NCI-H1105 treated with DMSO at 0.1 percent for 48 hours (cell line): ENCODE data around the gene DNAJC28.
"Not testable (repeated sequence)": the region's sequence is repeated elsewhere in the genome, so short reads cannot be mapped to it uniquely, and the experiment has no call there.

Experiments used
- DNase-seq: peaks from one replicate; lab custom pipeline; 2025; lab: John Stamatoyannopoulos, UW

The DNAJC28 gene

GRCh38 chr21:33491373-33492102 lies at the start of gene DNAJC28:
DNAJC28 (minus strand) TSS chr21:33491716; CDS start chr21:33489393, 2,323 bp downstream.
- DNase-seq = peak; percentile 96

- no peak for DNase-seq
Measured at GRCh38 chr21:33541105-33541711, 49.7 kb upstream of the DNAJC28 start.

- no peak for DNase-seq
Measured at GRCh38 chr21:33540711-33541104, 49.2 kb upstream of the DNAJC28 start.

- DNase-seq = no peak
Measured at GRCh38 chr21:33539616-33540015, 48.1 kb upstream of the DNAJC28 start.

GRCh38 chr21:33537212-33537611 lies 45.7 kb upstream of the DNAJC28 start:
- no peak for DNase-seq

GRCh38 chr21:33531007-33531406 lies 39.5 kb upstream of the DNAJC28 start:
- no peak for DNase-seq

- DNase-seq = no peak
Measured at GRCh38 chr21:33522953-33523349, 31.4 kb upstream of the DNAJC28 start.

- DNase-seq = no peak
Measured at GRCh38 chr21:33522297-33522952, 30.9 kb upstream of the DNAJC28 start.

GRCh38 chr21:33518899-33519298 lies 27.4 kb upstream of the DNAJC28 start:
- DNase-seq = no peak

GRCh38 chr21:33514229-33514628 lies 22.7 kb upstream of the DNAJC28 start:
- no peak for DNase-seq

GRCh38 chr21:33512481-33512880 lies 21.0 kb upstream of the DNAJC28 start:
- DNase-seq = no peak

GRCh38 chr21:33511639-33512038 lies 20.1 kb upstream of the DNAJC28 start:
- no peak for DNase-seq

GRCh38 chr21:33510826-33511225 lies 19.3 kb upstream of the DNAJC28 start:
- DNase-seq = no peak

- not testable (repeated sequence) for DNase-seq
Measured at GRCh38 chr21:33507003-33507402, 15.5 kb upstream of the DNAJC28 start.

- DNase-seq = no peak
Measured at GRCh38 chr21:33505833-33506232, 14.3 kb upstream of the DNAJC28 start.

- no peak for DNase-seq
Measured at GRCh38 chr21:33496345-33496744, 4.8 kb upstream of the DNAJC28 start.

GRCh38 chr21:33495743-33496142 lies 4.2 kb upstream of the DNAJC28 start:
- no peak for DNase-seq

- DNase-seq = no peak
Measured at GRCh38 chr21:33493756-33494155, 2.2 kb upstream of the DNAJC28 start.

- no peak for DNase-seq
Measured at GRCh38 chr21:33492571-33492970, 1.1 kb upstream of the DNAJC28 start.

GRCh38 chr21:33490991-33491372 lies 534 bp downstream of the DNAJC28 start:
- DNase-seq = no peak

GRCh38 chr21:33488936-33489335 lies 2.6 kb downstream of the DNAJC28 start:
- no peak for DNase-seq

GRCh38 chr21:33487996-33488395 lies 3.5 kb downstream of the DNAJC28 start:
- no peak for DNase-seq

GRCh38 chr21:33481314-33481943 lies 10.1 kb downstream of the DNAJC28 start:
- no peak for DNase-seq
